ENCODE measurements around the gene APLP1. TPM values are rescaled to one million over a fixed set of nuclear protein-coding genes. Genes with fewer than 3 reads are reported as not detected.
"Not testable (repeated sequence)": the region's sequence is repeated elsewhere in the genome, so short reads cannot be mapped to it uniquely, and the experiment has no call there.

The APLP1 gene
- total and polyA plus RNA-seq, 7 donors, result 3.6 to 11.3 (median 5.1) TPM; not detected in 2

DNA sequence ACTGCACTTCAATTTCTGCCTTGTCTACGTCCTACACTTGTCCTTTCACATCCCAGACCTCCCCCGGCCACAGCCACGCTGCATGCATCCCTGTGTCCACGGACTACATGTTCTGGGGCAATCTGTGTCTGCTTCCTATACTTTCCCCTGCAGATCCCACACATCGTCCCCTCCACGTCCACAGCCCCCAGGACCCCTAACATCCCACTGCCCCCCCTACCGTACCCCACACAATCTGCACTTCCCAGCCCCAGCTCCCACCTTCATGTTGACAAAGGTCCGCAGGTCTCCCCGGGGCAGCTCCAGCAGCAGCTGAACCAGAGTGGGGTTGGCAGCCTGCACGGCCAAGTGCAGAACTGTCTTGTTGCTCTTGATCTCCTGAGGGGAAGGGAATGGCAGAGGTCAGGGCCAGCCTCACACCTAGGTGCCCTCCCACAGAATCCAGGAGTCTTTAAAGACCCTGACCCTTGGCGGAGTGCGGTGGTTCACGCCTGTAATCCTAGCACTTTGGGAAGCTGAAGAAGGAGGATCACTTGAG, 21.8 kb downstream of the APLP1 start:
- no peaks in the 10 kb centered on the region for H3K9me3 ChIP-seq
- TF ChIP-seq POLR2A (IDR thresholded peaks at IDR 0.05) (no peak), POLR2AphosphoS5 (IDR thresholded peaks at IDR 0.05) (no peak), EP300 (IDR thresholded peaks at IDR 0.05) (no peak)
- TF ChIP-seq, protein P1, sequence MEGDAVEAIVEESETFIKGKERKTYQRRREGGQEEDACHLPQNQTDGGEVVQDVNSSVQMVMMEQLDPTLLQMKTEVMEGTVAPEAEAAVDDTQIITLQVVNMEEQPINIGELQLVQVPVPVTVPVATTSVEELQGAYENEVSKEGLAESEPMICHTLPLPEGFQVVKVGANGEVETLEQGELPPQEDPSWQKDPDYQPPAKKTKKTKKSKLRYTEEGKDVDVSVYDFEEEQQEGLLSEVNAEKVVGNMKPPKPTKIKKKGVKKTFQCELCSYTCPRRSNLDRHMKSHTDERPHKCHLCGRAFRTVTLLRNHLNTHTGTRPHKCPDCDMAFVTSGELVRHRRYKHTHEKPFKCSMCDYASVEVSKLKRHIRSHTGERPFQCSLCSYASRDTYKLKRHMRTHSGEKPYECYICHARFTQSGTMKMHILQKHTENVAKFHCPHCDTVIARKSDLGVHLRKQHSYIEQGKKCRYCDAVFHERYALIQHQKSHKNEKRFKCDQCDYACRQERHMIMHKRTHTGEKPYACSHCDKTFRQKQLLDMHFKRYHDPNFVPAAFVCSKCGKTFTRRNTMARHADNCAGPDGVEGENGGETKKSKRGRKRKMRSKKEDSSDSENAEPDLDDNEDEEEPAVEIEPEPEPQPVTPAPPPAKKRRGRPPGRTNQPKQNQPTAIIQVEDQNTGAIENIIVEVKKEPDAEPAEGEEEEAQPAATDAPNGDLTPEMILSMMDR (IDR thresholded peaks at IDR 0.05), result no peak
- no peak overlapping the region for H3K27ac ChIP-seq
- intact Hi-C loops (cut with DNase I), result no loop called here
- WGBS, 2 donors, result 95 to 96% methylated on average over 13 of the region's 13 CpGs
- DNase-seq, result no peak
- H3K27me3 ChIP-seq, result no peaks in the 10 kb centered on the region
- H3K4me3 ChIP-seq, result no peak overlapping the region
- H3K4me1 ChIP-seq, result no peaks in the 10 kb centered on the region
- peaks cover 13 to 75% (median 41%) of the 10 kb centered on the region in 4 donors for H3K36me3 ChIP-seq

DNA sequence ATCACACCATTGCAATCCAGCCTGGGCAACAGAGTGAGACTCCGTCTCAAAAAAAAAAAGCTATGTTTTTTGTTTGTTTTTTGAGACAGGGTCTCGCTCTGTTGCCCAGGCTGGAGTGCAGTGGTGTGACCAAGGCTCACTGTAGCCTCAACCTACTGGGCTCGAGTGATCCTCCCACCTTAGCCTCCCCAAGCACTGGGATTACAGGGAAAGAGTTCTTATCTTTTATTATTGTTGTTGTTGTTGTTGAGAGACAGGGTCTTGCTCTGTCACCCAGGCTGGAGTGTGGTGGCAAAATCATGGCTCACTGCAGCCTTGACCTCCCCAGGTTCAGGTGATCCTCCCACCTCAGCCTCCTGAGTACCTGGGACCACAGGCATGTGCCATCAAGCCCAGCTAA, 23.4 kb downstream of the APLP1 start:
- WGBS, 2 donors, result 94 to 95% methylated on average over 3 of the region's 3 CpGs

DNA sequence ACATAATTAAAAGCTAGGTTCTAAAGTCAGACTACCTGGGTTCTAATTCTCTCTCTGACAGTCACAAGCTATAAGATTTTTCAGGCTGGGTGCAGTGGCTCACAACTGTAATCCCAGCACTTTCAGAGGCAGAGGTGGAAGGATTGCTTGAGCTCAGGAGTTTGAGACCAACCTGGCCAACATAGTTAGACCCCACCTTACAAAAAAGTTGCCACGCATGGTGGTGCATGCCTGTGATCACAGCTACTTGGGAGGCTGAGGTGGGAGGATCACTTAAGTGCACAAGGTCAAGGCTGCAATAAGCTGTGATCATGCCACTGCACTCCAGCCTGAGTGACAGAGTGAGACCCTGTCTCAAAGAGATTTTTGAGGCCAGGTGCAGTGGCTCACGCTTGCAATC, 26.0 kb downstream of the APLP1 start:
- no peak for DNase-seq
- Histone ChIP-seq H3K4me1 (peaks cover 0 to 17% (median 15%) of the 10 kb centered on the region in 4 donors), H3K36me3 (peaks cover 6 to 78% (median 39%) of the 10 kb centered on the region in 4 donors), H3K27me3 (no peaks in the 10 kb centered on the region), H3K9me3 (no peaks in the 10 kb centered on the region), H3K27ac (no peak overlapping the region), H3K4me3 (no peak overlapping the region)
- intact Hi-C loops (cut with DNase I), result no loop called here
- 95 to 98% methylated on average over 2 of the region's 2 CpGs for WGBS, 2 donors
- TF ChIP-seq EP300 (IDR thresholded peaks at IDR 0.05), result no peak
- no peak for TF ChIP-seq POLR2AphosphoS5 (IDR thresholded peaks at IDR 0.05)
- TF ChIP-seq POLR2A (IDR thresholded peaks at IDR 0.05), result no peak
- TF ChIP-seq, protein P1 (IDR thresholded peaks at IDR 0.05), result no peak

More for the DNA sequence above, 23.4 kb downstream of the APLP1 start:
- H3K4me3 ChIP-seq; intact Hi-C loops (cut with DNase I); DNase-seq; H3K27ac ChIP-seq; H3K4me1 ChIP-seq; H3K27me3 ChIP-seq; H3K9me3 ChIP-seq: not testable (repeated sequence)
- peaks cover 13 to 91% (median 53%) of the 10 kb centered on the region in 4 donors for H3K36me3 ChIP-seq

DNA sequence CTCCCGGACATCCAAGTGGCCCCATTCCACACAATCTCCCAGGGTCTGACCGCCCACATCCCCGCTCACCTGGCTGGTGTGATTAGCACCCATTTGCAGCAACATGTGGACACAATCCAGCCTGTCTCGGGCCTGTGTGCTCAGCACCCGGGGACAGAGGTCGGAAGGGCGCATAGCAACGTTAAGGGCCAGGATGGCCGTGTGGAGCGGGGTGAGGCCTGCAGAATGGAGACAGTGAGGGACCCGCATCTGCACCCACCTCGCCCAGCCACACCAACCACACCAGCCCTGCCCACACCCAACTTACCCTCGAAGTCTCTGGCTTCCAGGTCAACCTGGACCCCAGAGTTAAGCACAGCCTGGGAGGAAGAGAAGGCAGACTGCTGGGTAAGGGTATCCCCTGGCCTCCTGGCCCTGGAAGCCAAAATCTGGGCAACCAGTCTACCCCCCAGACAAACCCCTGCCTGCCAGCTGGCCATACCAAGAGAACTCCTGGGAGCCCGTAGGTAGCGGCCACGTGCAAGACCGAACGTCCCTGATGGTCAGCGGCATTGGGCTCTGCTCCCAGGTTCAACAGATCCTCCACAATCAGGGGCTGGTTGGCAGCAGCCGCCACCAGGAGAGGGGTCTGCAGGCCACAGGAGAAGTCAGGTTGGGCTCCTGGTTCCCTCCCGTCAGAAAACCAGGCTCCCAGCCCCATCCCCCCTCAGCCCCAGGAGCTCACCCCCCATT, 27.7 kb downstream of the APLP1 start:
- H3K27me3 ChIP-seq, result no peaks in the 10 kb centered on the region
- peaks cover 0 to 60% (median 28%) of the 10 kb centered on the region in 4 donors for H3K36me3 ChIP-seq
- intact Hi-C loops (cut with DNase I), result loop anchor here (5.0 kb wide), 2 partner anchors 119 to 249 kb away; partner anchors contain the start of genes ARHGAP33 and COX6B1
- no peak overlapping the region for H3K27ac ChIP-seq
- TF ChIP-seq, protein P1 (IDR thresholded peaks at IDR 0.05), result no peak
- TF ChIP-seq POLR2A (IDR thresholded peaks at IDR 0.05) (no peak), EP300 (IDR thresholded peaks at IDR 0.05) (no peak)
- H3K4me1 ChIP-seq, result peaks cover 0 to 21% (median 18%) of the 10 kb centered on the region in 4 donors
- no peaks in the 10 kb centered on the region for H3K9me3 ChIP-seq
- 93 to 94% methylated on average over 21 of the region's 21 CpGs for WGBS, 2 donors
- DNase-seq, result no peak
- no peak overlapping the region for H3K4me3 ChIP-seq

GRCh38 chr19:35896643-35897040, 28.3 kb downstream of the APLP1 start:
- peaks cover 0 to 26% (median 22%) of the 10 kb centered on the region in 4 donors for H3K4me1 ChIP-seq
- H3K27me3 ChIP-seq, result no peaks in the 10 kb centered on the region
- TF ChIP-seq POLR2AphosphoS5 (IDR thresholded peaks at IDR 0.05) (no peak), EP300 (IDR thresholded peaks at IDR 0.05) (no peak), POLR2A (IDR thresholded peaks at IDR 0.05) (no peak)
- TF ChIP-seq, protein P1 (IDR thresholded peaks at IDR 0.05), result no peak
- H3K27ac ChIP-seq, result no peak overlapping the region
- H3K4me3 ChIP-seq, result no peak overlapping the region
- intact Hi-C loops (cut with DNase I), result loop anchor here (5.0 kb wide), 2 partner anchors 119 to 249 kb away; partner anchors contain the start of genes ARHGAP33 and COX6B1
- WGBS, 2 donors, result 94 to 95% methylated on average over 13 of the region's 13 CpGs
- H3K36me3 ChIP-seq, result peaks cover 0 to 59% (median 26%) of the 10 kb centered on the region in 4 donors
- no peaks in the 10 kb centered on the region for H3K9me3 ChIP-seq
- no peak for DNase-seq

All from sigmoid colon (tissue), 7 donors.